Epithelial cell of esophagus (primary cell): ENCODE data around the gene DEFB114.
A peak's percentile ranks its signal among the peaks of the same experiment; 100 is the strongest.

Experiments
- DNase-seq: peaks from one replicate; pipeline ENCODE4 v3.0.0; 2010; ENCODE audit warnings: low read depth
- H3K4me3 ChIP-seq: 2 replicates; pipeline ENCODE4 v1.5.1; 2011; ENCODE audit warnings: mild to moderate bottlenecking, low read length, control low read depth
- CTCF ChIP-seq: IDR thresholded peaks from 2 replicates; pipeline ENCODE4 v1.5.1; 2011; ENCODE audit warnings: low read depth, mild to moderate bottlenecking, low read length, control low read depth, inconsistent platforms; ENCODE audit not compliant: insufficient read depth; ENCODE audit errors: missing control alignments

DEFB114 gene

GRCh38 chr6:49982046-49982445, 18.1 kb upstream of the DEFB114 start:
- no peak for DNase-seq
- no peak for TF ChIP-seq CTCF
- H3K4me3 ChIP-seq, result no peak overlapping the region

- H3K4me3 ChIP-seq, result no peak overlapping the region
- DNase-seq, result peak; percentile 43
- TF ChIP-seq CTCF, result no peak
Observed at GRCh38 chr6:49980898-49981297, 16.9 kb upstream of the DEFB114 start.

GRCh38 chr6:49979584-49979983, 15.6 kb upstream of the DEFB114 start:
- H3K4me3 ChIP-seq, result no peak overlapping the region
- no peak for TF ChIP-seq CTCF
- DNase-seq, result no peak

- H3K4me3 ChIP-seq, result no peak overlapping the region
- TF ChIP-seq CTCF, result no peak
- no peak for DNase-seq
Observed at GRCh38 chr6:49978332-49979226, 14.6 kb upstream of the DEFB114 start.

- no peak for TF ChIP-seq CTCF
- H3K4me3 ChIP-seq, result no peak within 1 kb of the TSS
- peak; percentile 38 for DNase-seq
Observed at GRCh38 chr6:49969605-49970004, 5.6 kb upstream of the DEFB114 start, which contains the start of gene DEFB113. DEFB113 (minus strand) TSS chr6:49969625; CDS start chr6:49969625, 0 bp downstream.

- no peak overlapping the region for H3K4me3 ChIP-seq
- no peak for TF ChIP-seq CTCF
- DNase-seq, result no peak
Observed at GRCh38 chr6:49966823-49967222, 2.9 kb upstream of the DEFB114 start.

GRCh38 chr6:49966334-49966733, 2.4 kb upstream of the DEFB114 start:
- DNase-seq, result no peak
- H3K4me3 ChIP-seq, result no peak overlapping the region
- no peak for TF ChIP-seq CTCF
